ENCODE data around the gene CEBPG.

CEBPG gene

DNA sequence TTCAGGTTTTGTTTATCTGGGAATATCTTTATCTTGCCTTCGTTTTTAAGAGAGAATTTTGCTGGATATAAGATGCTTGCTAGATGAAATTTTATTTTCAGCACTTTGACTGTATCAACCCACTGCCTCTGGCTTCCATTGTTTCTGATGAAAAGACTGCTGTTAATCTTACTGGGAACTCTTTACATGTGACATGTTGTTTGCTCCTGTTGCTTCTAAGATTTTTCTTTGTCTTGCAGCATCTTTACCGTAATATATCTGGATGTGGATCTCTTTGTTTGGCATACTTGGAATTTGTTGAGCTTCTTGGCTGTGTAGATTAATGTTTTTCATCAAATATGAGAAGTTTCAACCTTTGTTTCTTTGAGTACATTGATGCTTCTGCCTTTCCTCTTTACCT is 18.0 kb upstream of the CEBPG start (continued):
- TF ChIP-seq PPARA (CRISPR knock-in tag; IDR thresholded peaks at IDR 0.05; ENCODE audit: borderline replicate concordance) (no peak), SNAI2 (CRISPR knock-in tag; IDR thresholded peaks at IDR 0.05) (no peak), ZFP30 (CRISPR knock-in tag; IDR thresholded peaks at IDR 0.05) (no peak)
- TF ChIP-seq, protein P1, sequence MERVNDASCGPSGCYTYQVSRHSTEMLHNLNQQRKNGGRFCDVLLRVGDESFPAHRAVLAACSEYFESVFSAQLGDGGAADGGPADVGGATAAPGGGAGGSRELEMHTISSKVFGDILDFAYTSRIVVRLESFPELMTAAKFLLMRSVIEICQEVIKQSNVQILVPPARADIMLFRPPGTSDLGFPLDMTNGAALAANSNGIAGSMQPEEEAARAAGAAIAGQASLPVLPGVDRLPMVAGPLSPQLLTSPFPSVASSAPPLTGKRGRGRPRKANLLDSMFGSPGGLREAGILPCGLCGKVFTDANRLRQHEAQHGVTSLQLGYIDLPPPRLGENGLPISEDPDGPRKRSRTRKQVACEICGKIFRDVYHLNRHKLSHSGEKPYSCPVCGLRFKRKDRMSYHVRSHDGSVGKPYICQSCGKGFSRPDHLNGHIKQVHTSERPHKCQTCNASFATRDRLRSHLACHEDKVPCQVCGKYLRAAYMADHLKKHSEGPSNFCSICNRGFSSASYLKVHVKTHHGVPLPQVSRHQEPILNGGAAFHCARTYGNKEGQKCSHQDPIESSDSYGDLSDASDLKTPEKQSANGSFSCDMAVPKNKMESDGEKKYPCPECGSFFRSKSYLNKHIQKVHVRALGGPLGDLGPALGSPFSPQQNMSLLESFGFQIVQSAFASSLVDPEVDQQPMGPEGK (CRISPR knock-in tag; IDR thresholded peaks at IDR 0.05; ENCODE audit: borderline replicate concordance): no peak
- TF ChIP-seq, protein P2, sequence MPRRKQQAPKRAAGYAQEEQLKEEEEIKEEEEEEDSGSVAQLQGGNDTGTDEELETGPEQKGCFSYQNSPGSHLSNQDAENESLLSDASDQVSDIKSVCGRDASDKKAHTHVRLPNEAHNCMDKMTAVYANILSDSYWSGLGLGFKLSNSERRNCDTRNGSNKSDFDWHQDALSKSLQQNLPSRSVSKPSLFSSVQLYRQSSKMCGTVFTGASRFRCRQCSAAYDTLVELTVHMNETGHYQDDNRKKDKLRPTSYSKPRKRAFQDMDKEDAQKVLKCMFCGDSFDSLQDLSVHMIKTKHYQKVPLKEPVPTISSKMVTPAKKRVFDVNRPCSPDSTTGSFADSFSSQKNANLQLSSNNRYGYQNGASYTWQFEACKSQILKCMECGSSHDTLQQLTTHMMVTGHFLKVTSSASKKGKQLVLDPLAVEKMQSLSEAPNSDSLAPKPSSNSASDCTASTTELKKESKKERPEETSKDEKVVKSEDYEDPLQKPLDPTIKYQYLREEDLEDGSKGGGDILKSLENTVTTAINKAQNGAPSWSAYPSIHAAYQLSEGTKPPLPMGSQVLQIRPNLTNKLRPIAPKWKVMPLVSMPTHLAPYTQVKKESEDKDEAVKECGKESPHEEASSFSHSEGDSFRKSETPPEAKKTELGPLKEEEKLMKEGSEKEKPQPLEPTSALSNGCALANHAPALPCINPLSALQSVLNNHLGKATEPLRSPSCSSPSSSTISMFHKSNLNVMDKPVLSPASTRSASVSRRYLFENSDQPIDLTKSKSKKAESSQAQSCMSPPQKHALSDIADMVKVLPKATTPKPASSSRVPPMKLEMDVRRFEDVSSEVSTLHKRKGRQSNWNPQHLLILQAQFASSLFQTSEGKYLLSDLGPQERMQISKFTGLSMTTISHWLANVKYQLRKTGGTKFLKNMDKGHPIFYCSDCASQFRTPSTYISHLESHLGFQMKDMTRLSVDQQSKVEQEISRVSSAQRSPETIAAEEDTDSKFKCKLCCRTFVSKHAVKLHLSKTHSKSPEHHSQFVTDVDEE (CRISPR knock-in tag; IDR thresholded peaks at IDR 0.05): no peak

DNA sequence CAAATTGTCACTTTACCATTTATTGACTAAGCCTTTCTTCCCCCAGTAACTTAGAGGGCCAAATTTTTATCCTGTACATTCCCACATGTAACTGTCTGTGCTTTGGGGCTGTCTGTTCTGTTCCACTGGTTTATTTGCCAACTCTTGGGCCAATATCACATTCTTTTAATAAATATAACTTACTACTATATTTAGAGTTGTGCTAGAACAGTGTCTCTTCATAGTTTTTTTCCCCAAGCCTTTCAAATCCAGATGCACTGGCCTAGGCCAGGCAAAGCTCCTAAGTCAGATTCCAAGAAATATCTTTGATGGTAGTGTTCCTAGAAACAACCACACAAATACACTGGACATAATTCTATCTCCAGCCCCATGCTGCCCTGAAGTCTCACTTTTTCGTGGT is 16.0 kb upstream of the CEBPG start:
- ATAC-seq: no peak
- TF ChIP-seq SNAI2 (CRISPR knock-in tag; IDR thresholded peaks at IDR 0.05) (no peak), RARB (CRISPR knock-in tag; IDR thresholded peaks at IDR 0.05) (no peak), ARNTL (CRISPR knock-in tag; IDR thresholded peaks at IDR 0.05; ENCODE audit: borderline replicate concordance, low read depth) (no peak), TOX (CRISPR knock-in tag; IDR thresholded peaks at IDR 0.05; ENCODE audit: borderline replicate concordance) (no peak), BACH2 (CRISPR knock-in tag; IDR thresholded peaks at IDR 0.05; ENCODE audit: borderline replicate concordance) (no peak), PPARA (CRISPR knock-in tag; IDR thresholded peaks at IDR 0.05; ENCODE audit: borderline replicate concordance) (no peak), ZNF565 (CRISPR knock-in tag; conservative IDR thresholded peaks at IDR 0.05; ENCODE audit: low read depth) (no peak), ZFP3 (CRISPR knock-in tag; IDR thresholded peaks at IDR 0.05) (no peak), GLIS3 (CRISPR knock-in tag; IDR thresholded peaks at IDR 0.05) (no peak), ISL1 (CRISPR knock-in tag; IDR thresholded peaks at IDR 0.05) (no peak), ZC3H10 (CRISPR knock-in tag; IDR thresholded peaks at IDR 0.05) (no peak), TCF4 (CRISPR knock-in tag; IDR thresholded peaks at IDR 0.05; ENCODE audit: borderline replicate concordance) (no peak), ZNF70 (CRISPR knock-in tag; IDR thresholded peaks at IDR 0.05) (no peak)
- TF ChIP-seq, protein P2 (CRISPR knock-in tag; IDR thresholded peaks at IDR 0.05): no peak
- TF ChIP-seq, protein P1 (CRISPR knock-in tag; IDR thresholded peaks at IDR 0.05; ENCODE audit: borderline replicate concordance): no peak
- TF ChIP-seq, protein P3, sequence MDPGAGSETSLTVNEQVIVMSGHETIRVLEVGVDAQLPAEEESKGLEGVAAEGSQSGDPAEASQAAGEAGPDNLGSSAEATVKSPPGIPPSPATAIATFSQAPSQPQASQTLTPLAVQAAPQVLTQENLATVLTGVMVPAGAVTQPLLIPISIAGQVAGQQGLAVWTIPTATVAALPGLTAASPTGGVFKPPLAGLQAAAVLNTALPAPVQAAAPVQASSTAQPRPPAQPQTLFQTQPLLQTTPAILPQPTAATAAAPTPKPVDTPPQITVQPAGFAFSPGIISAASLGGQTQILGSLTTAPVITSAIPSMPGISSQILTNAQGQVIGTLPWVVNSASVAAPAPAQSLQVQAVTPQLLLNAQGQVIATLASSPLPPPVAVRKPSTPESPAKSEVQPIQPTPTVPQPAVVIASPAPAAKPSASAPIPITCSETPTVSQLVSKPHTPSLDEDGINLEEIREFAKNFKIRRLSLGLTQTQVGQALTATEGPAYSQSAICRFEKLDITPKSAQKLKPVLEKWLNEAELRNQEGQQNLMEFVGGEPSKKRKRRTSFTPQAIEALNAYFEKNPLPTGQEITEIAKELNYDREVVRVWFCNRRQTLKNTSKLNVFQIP (CRISPR knock-in tag; IDR thresholded peaks at IDR 0.05; ENCODE audit: borderline replicate concordance, low read depth): no peak

DNA sequence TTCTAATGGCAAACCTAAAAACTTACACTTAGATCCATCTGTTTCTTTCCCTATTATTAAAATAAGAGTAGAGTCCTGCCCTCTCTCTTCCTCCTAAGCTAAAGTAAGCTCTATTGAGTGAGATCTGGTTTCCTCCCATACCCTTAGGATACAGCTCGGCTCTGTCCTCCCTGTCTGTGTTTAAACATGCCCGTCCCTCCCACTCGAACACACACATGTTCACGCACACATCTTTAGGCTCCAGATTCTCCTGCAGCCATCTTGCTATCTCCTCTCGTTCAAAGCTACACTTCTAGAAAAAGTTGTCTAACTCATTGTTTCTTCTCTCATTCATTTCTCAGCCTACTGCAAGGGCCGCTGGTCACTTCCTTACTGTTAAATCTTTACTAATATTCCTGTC is 15.1 kb upstream of the CEBPG start:
- no peak for ATAC-seq
- no peak for TF ChIP-seq ZC3H10 (CRISPR knock-in tag; IDR thresholded peaks at IDR 0.05)
- TF ChIP-seq OSR1 (CRISPR knock-in tag; IDR thresholded peaks at IDR 0.05): no peak
- TF ChIP-seq CSDC2 (CRISPR knock-in tag; IDR thresholded peaks at IDR 0.05): no peak
- TF ChIP-seq, protein P3 (CRISPR knock-in tag; IDR thresholded peaks at IDR 0.05; ENCODE audit: borderline replicate concordance, low read depth): no peak
- TF ChIP-seq, protein P2 (CRISPR knock-in tag; IDR thresholded peaks at IDR 0.05): no peak
- TF ChIP-seq ZNF565 (CRISPR knock-in tag; conservative IDR thresholded peaks at IDR 0.05; ENCODE audit: low read depth): no peak
- TF ChIP-seq, protein P4, sequence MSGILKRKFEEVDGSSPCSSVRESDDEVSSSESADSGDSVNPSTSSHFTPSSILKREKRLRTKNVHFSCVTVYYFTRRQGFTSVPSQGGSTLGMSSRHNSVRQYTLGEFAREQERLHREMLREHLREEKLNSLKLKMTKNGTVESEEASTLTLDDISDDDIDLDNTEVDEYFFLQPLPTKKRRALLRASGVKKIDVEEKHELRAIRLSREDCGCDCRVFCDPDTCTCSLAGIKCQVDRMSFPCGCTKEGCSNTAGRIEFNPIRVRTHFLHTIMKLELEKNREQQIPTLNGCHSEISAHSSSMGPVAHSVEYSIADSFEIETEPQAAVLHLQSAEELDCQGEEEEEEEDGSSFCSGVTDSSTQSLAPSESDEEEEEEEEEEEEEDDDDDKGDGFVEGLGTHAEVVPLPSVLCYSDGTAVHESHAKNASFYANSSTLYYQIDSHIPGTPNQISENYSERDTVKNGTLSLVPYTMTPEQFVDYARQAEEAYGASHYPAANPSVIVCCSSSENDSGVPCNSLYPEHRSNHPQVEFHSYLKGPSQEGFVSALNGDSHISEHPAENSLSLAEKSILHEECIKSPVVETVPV (CRISPR knock-in tag; IDR thresholded peaks at IDR 0.05): no peak

Measured in SK-N-SH treated with all-trans-retinoic acid at 6 μM for 48 hours (cell line).